Retina (tissue), 1 donor: Measurements from ENCODE around the gene ABTB1.
A peak's percentile ranks its signal among the peaks of the same experiment; 100 is the strongest.

ENCODE experiments used
- DNase-seq: peaks from one replicate; pipeline ENCODE4 v3.0.0-alpha.2; 2016

The ABTB1 gene

DNA sequence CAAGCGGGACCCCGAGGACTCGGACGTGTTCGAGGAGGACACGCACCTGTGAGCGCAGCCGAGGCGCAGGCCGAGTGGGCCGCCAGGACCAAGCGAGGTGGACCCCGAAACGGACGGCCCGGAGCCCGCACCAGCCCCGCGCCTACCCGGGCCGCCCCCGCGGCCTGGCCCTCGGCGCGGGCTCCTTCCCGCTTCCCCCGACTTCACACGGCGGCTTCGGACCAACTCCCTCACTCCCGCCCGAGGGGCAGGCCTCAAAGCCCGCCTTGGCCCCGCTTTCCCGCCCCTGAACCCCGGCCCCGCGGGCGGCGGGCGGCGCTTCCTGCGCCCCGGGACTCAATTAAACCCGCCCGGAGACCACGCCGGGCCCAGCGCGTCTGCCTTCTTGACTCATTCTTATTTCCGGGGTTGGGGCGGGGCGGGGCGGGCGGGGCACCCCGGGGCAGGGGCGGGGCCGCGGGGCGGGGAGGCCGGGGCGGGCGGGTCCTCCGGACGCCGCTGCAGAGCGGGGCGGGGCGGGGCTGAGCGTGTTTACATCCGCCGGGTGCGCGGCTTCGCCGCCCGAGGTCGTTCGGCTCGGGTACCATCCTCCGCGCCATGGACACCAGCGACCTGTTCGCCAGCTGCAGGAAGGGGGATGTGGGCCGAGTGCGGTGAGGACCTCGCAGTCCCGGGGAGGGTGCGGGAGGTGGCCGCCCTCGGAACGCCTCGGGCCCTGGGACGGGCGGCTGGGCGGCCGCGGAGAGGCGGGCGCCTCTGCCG is at the start of gene ABTB1:
TSS of gene ABTB1 (plus strand) at position 524 of the 762 bp plus-strand sequence. CDS start at position 598, 74 bp downstream.
- DNase-seq, result peak; percentile 81

DNA sequence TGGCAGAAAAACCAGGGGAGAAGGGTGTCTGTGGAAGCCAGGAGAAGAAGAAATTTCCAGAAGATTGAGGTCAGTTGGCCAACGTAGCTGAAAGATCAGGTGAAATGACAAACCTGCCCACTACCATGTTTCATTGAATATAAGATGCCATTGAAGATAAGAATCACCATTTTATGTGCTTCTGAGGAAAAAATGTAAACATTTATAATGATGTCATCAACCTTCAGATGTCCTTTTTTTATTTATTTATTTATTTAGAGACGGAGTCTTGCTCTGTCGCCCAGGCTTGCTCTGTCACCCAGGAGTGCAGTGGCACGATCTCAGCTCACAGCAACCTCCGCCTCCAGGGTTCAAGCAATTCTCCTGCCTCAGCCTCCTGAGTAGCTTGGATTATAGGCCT is 48.7 kb upstream of the ABTB1 start:
- no peak for DNase-seq

DNA sequence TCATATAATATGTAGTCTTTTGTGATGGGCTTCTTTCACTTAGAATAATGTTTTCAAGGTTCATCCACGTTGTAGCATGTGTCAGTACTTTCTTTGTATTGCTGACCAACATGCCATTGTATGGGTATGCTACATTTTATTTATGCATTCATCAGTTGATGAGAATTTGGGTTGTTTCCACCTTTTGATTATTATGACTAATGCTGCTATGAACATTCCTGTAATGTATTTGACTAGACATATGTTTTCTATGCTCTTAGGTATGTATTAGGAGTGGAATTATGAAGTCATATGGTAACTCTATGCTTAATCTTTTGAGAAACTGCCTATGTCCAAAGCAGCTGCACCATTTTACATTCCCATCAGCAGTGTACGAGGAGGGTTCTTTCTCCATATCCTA is 46.9 kb upstream of the ABTB1 start:
- no peak for DNase-seq

DNA sequence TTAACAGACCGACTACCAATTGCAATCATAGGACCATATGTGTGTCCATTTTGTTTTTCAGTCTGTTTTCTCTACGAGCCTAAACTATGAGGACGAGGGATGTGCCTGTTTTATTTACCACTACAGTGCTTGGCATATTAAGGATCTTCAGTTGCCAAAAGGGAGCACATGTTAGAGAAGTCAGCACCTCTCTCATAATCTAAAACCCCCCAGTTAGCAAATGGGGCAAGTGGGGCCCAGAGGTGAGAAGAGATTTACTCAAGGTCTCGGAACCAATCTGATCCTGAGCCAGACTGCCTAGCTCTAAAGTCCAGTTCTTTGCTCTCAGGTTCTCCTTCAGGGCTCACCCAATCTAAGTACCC is 44.3 kb upstream of the ABTB1 start:
- no peak for DNase-seq

DNA sequence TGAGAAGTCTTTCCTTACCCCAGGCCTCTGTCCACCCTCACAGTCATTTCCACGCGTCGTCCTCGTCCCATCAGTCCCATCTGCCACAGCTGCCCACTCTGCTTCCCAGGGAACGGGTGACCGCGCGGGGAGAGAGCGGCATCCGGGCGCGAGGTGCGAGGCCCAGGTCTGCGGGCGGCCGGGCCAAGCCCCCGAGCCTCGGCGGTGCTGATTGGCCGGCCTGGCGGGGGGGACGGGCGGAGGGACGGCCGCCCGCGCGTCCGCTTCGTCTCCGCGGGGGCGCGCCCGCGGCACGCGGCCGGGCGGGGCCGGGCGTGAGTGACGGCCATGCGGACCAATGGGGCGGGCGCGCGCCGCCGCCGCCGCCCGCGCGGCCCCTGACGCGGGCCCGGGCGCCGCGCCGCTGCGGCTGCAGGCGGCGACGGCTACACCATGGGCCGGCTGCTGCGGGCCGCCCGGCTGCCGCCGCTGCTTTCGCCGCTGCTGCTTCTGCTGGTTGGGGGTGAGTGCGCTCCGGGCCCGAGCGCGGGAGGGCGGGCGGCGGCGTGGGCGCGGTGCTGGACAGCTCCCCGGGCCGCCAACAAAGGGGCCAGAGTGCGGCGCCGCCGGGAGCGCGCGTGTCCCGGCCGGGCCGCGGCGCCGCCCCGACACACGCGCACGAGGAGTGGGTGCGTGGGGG is 43.8 kb upstream of the ABTB1 start, which contains the start of gene PODXL2:
TSS of gene PODXL2 (plus strand) at position 398 of the 679 bp plus-strand sequence. CDS start at position 433, 35 bp downstream.
- peak; percentile 76 for DNase-seq

- DNase-seq, result peak; percentile 72
Observed at GRCh38 chr3:127629467-127630403, 43.0 kb upstream of the ABTB1 start.

- DNase-seq, result peak; percentile 42
Observed at GRCh38 chr3:127630811-127631714, 41.7 kb upstream of the ABTB1 start.

- no peak for DNase-seq
Observed at GRCh38 chr3:127632035-127632820, 40.5 kb upstream of the ABTB1 start.

DNA sequence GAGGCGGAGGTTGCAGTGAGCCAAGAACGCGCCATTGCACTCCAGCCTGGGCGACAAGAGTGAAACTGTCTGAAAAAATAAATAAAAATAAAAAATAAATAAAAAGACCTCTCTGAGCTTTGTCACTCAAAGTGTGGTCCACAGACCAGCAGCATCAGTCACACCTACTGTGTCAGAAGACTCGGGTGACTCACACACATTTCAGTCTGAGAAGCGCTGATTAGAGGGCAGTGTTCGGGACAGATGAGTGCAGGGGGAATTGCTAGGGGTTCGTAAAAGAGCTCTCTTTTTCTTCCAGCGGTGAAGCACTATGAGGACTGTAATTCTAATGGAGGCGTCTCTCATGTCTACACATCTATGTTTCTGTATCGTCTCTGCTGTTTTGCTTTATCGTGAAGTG is 38.1 kb upstream of the ABTB1 start:
- no peak for DNase-seq

DNA sequence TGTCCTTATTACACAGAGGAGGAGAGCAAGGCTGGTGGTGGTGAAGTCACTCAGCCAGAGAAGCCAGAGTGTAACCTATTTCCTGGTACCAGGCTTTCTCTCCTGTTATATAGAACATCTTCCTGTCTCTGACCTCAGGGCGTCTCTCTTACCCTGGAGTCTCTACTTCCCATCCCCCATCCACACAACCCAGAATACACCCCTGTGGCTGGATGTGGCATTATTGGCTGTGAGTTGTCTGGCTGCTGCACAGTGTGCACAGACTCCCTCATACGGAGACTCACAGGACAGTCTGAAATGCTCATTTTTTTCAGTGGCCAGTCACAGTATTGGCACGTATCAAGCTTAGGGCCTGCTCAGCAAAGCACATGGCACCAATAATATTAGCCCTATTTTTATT is 35.2 kb upstream of the ABTB1 start:
- DNase-seq, result no peak

- no peak for DNase-seq
Observed at GRCh38 chr3:127637971-127638370, 34.8 kb upstream of the ABTB1 start.

DNA sequence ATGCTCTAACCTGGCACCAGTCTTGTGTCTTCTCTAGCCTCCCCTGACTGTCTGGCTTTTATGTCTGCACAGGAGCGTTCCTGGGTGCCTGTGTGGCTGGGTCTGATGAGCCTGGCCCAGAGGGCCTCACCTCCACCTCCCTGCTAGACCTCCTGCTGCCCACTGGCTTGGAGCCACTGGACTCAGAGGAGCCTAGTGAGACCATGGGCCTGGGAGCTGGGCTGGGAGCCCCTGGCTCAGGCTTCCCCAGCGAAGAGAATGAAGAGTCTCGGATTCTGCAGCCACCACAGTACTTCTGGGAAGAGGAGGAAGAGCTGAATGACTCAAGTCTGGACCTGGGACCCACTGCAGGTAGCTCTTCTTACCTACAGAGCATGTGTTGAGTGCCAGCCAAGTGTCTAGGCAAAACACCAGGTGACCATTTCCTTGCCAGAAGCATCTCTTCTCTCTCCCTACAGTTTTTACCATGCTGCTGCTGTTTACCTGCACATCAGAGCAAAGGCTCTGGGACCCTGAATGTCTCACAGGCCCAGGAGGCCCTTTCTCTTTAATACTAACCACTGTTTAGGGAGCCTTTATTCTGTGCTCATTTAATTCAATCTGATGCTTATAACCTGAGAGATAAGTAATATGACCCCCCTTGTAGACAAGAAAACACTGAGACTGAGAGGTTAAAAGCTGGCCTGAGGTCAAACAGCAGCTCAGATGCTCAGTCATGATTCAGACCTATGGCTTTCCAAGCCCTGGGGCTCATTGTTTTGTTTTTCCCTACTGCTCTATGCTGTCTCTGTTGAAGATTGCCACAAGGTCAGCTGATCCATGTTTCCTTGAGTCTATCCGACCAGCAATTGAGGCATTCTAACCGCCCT is 33.3 kb upstream of the ABTB1 start:
- no peak for DNase-seq

DNA sequence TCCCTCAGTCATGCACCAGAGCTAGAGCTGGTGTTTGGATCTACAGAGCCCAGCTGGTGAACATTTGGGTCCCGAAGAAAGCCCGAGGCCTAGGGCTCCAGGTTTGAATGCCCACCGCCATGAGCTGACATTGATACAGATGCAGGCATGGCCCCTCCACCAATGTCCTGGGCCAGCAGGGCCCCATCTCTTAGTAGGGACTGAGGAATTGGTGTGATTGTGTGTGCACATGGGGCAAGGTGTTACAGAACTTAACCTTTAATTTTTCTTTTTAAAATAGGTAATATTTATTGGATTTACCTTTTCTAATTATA is 32.8 kb upstream of the ABTB1 start:
- DNase-seq, result no peak

DNA sequence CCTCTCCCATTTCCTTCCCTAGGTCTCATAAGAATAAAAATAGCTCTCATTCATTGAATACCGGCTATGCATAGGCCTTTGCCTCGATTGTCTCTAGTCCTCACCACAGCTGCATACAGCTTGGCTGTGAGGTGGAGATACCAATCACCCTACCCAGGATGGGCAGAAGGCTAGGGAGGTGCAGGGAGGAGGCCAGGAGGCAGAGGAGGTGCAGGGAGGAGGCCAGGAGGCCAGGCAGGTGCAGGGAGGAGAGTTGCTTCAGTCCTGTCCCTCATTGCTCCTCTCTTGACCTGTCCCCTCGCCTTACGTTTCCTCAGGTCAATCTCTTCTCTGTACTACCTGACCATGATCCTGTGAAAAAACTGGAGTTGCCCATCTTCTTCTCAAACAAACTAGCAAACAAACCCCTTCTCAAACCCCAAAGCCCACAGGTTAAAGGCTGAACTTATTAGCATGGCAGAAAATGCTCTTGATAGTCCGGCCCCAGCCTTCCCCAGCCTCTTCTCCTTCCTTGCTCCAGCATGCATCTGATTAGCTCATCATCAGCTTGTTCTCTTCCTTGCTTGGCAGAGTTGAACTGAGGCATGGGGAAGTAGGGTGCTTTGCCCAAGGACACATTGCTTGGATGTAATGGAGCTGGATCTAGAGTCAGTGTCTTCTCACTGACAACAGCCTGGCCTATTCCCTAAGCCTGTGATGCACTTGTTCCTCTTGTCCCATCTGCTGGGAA is 27.9 kb upstream of the ABTB1 start:
- no peak for DNase-seq

- no peak for DNase-seq
Observed at GRCh38 chr3:127645371-127646015, 27.3 kb upstream of the ABTB1 start.

GRCh38 chr3:127646501-127647046 is 26.2 kb upstream of the ABTB1 start:
- DNase-seq, result no peak

- no peak for DNase-seq
Observed at GRCh38 chr3:127647166-127647844, 25.4 kb upstream of the ABTB1 start.

DNA sequence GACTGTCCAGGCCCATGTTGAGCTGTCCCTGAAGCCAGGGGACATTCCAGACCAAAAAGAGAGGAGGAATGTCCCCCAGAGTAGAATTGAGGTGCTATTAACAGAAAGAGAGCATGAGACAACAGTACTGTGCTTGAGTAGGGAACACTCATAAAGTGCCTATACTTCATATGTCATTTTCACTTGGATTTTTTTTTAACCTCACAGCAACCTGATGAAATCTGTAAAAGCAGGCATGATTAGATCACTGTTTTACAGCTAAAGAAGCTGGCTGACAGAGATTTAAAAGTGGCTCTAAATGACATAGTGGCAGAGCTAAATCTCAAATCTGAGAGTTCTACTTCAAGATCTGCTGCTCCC is 24.9 kb upstream of the ABTB1 start:
- DNase-seq, result no peak
